GM21825 (cell line): ENCODE measurements around the gene TTC22.

Source experiments
- ATAC-seq: cut with Tn5 transposase; IDR thresholded peaks from one replicate; pipeline ENCODE4 v1.9.1; 2021; ENCODE audit warnings: mild to moderate bottlenecking, moderate library complexity; ENCODE audit not compliant: unreplicated experiment

Gene TTC22

DNA sequence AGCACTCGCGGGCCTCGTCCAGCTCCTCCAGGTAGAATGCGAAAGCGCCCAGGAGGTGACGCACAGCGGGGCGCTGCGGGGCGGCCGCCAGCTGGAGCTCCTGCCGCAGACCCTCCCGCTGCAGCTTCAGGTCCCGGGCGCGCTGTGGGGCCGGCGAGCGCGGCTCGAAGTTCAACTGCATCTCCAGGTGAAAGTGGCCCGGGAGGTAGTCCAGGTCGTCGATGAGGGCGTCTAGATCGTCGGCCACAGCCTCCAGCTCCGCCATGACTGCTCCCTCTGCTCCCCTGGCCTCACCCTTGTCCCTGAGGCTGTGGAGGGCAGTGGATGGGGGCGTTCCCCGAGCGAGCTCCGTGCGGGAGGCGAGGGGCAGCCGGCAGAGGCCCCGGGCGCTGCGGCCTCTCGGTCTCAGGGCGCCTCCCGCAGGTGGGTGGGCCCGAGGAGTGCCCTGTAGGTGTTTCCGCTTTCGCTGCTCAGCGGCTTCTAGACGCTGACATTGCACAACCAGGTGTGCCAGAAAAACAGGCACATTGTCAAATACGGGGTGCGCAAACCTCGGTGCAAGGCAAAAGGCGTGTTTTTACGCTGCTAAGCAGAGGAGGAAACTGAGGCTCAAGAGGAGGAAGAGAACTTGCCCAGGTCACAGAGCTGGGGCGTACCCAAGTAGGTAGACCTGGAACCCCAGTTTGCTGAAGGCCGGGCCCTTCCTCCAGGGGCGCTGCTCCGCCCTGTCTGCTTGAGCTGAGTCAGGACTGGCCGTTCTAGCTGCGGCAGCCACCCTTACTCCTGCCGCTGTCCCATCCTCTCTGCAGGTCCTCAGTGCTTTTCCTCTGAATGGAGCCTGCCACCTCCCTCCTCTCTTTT, at the start of gene TTC22:
Gene TTC22 (minus strand): TSS at position 425 of the 861 bp plus-strand sequence. CDS start 160 bp downstream, at position 265.
- peak; percentile 71 for ATAC-seq

GRCh38 chr1:54850737-54851136, 49.6 kb upstream of the TTC22 start:
- no peak for ATAC-seq

GRCh38 chr1:54850069-54850730, 49.1 kb upstream of the TTC22 start:
- ATAC-seq, result no peak

DNA sequence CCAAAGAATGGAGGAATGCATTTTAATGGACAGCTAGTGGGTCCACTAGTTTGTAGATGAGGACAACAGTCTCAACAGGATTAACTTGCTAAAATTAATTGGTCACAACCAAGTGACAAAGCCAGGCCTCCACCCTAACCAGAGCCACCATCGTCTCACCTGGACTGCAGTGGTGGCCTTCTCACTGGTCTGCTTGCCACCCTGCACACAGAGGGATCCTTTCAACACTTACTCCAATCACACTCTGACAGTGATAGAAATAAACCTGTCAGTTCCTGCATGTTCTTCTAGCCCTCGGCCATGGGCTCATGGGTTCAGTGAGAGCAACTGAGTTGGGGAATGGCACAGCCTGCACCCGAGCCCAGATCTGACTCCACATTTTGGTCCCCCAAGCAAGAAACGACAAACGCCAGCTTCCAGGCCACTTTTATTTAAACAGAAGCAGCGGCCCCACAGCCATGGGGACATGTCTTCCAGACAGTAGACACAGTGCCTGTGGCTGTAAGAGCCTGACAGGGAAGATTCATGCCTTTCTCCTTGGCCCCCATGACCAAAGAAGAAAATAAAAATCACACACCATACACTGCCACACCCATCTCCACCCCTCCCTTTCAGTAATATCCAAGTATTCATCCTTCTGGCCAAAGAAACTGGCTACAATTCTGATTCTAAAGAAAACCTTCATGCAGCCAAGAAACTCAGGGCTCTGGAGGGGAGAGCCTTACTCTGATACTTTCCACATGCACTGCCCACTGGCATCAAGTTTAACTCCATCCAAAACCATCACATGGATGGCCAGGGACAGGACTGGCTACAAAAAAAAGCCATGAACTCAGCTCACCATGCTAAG, 48.3 kb upstream of the TTC22 start:
- ATAC-seq, result no peak

DNA sequence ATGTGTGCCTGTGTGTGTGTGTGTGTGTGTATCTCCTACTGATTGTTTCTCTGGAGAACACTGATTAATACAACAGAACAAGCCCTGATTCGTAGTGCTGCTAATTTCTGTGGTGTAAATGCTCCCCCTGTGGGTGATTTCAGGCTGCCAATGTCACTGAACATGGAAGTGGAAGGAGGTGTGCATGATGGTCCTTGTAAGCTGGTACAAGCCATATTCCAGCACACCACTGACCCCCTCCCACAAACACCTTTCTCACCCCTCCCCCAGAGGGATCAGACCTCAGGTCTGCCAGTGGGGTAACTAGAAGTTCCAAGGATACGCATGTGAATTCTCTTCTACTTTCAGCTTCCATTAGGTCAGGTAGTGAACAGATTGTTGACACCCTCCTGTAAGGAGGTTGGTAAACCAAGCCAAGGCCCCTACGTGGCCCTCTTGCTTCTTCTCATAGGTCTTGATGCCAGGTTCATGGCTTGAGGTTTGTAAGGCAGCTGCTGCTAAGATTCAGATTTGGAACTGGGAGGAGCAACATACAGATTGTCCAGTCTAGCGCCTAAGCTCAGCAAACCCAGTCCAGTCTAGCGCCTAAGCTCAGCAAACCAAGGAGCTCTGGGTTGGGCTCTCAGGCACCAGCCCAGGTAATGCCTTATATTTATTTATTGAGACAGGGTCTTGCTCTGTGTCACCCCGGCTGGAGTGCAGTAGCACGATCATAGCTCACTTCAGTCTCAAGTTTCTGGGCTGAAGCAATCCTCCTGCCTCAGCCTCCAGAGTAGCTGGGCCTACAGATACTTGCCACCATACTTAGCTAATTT, 47.2 kb upstream of the TTC22 start:
- no peak for ATAC-seq

DNA sequence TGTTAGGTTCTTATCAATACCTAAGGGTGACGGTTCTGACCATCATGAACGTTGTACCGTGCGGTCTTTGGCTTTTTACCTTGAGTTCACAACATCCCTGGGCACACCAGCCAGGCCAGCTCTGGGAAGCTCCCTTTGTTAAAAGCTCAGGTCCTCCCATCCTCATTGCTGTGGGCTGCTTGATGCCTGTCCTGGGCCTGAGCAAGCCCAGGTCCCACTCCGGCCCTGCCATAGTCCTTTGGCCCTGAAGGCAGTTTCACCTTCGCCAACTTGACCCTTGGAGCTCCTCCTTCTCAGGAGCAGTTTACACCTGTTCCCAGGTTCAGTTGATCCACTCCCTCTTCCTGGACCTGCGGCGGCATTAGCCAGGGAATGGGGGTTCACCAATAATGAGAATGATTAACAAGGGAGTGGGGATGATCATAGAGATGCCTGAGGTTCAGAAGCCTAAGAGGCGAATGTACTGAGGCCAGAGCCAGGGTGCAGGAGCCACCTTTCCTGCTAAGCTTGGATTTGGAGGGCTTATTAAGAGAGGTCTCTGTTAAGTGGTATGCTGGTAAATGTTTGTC, 45.7 kb upstream of the TTC22 start:
- ATAC-seq, result no peak

- ATAC-seq, result no peak
These were observed 45.2 kb upstream of the TTC22 start for GRCh38 chr1:54846301-54846700.

- no peak for ATAC-seq
These were observed 44.6 kb upstream of the TTC22 start for GRCh38 chr1:54845772-54846171.

- ATAC-seq, result no peak
These were observed 43.4 kb upstream of the TTC22 start for GRCh38 chr1:54844564-54844963.

GRCh38 chr1:54843449-54843848, 42.3 kb upstream of the TTC22 start:
- ATAC-seq, result no peak

GRCh38 chr1:54842963-54843362, 41.8 kb upstream of the TTC22 start:
- no peak for ATAC-seq

GRCh38 chr1:54842206-54842915, 41.2 kb upstream of the TTC22 start:
- no peak for ATAC-seq

GRCh38 chr1:54839824-54840223, 38.7 kb upstream of the TTC22 start:
- ATAC-seq, result no peak

- no peak for ATAC-seq
These were observed 37.5 kb upstream of the TTC22 start for GRCh38 chr1:54838565-54839180.

- ATAC-seq, result no peak
These were observed 36.1 kb upstream of the TTC22 start for GRCh38 chr1:54837002-54837853.

- ATAC-seq, result no peak
These were observed 35.5 kb upstream of the TTC22 start for GRCh38 chr1:54836594-54836993.

DNA sequence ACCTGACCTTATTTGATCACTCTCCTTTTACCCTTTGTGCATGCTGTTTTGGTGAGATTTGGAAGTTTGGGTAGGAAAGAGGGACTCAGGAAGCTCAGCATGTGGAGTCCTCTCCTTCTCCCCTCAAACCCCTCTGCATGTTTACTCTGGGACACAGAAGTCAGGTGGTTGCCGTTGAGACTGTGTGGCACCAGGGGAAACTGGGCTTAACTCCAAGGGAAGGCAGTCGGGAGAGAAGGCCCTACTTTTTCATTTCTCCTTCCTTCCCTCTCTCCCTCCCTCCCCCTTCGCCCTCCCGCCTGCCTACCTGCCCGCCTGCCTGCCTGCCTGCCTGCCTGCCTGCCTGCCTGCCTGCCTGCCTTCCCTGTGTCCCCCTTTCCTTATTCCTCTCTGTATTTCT, 34.8 kb upstream of the TTC22 start:
- ATAC-seq, result no peak
